K562 (cell line): ENCODE results near the gene MSRB2. TPM values are rescaled to one million over a fixed set of nuclear protein-coding genes. Genes with fewer than 3 reads are reported as not detected.

ENCODE experiments used
- CC2D1A ChIP-seq: fragments of 450-650 bp; IDR thresholded peaks from 2 replicates; pipeline ENCODE4 v1.6.1; 2017; ENCODE audit warnings: mild to moderate bottlenecking
- CGGBP1 ChIP-seq: fragments of 250-450 bp; sonication (Bioruptor Pico); IDR thresholded peaks from 2 replicates; pipeline ENCODE4 v1.9.0; 2021; ENCODE audit warnings: mild to moderate bottlenecking
- CREB3 ChIP-seq: fragments of 450-650 bp; conservative IDR thresholded peaks from 2 replicates; pipeline ENCODE4 v1.6.1; 2016; ENCODE audit warnings: missing genetic modification characterization, low read depth, mild to moderate bottlenecking, missing compliant biosample characterization, moderate library complexity
- HES1 ChIP-seq: fragments of 450-650 bp; IDR thresholded peaks from 2 replicates; pipeline ENCODE4 v1.6.1; 2016; ENCODE audit warnings: low read depth, mild to moderate bottlenecking, moderate library complexity
- JUND ChIP-seq, 2 experiments: IDR thresholded peaks; 2 replicates in 1 of 2; 3 replicates in 1 of 2; pipeline ENCODE4 v1.6.1; 2011; ENCODE audit warnings: borderline replicate concordance in 2 of 2, low read depth in 2 of 2, low read length in 2 of 2, improper control_type of control experiment in 1 of 2, missing biosample characterization in 1 of 2, missing genetic modification characterization in 1 of 2, missing genetic modification reagents in 1 of 2
- MNT ChIP-seq, 2 experiments: fragments of 450-650 bp; conservative IDR thresholded peaks; 2 replicates each; pipeline ENCODE4 v1.6.1; 2017; ENCODE audit warnings: mild to moderate bottlenecking in 2 of 2, moderate library complexity in 2 of 2
- NCOA2 ChIP-seq, 2 experiments: fragments of 450-650 bp; IDR thresholded peaks; 2 replicates each; pipeline ENCODE4 v1.6.1; 2018; ENCODE audit warnings: mild to moderate bottlenecking in 2 of 2, moderate library complexity in 1 of 2; ENCODE audit not compliant: partially characterized antibody in 2 of 2
- NR2C2 ChIP-seq, 2 experiments: fragments of 200-800 bp in 1 of 2; sonication (Bioruptor generic) in 1 of 2; sonication (generic) in 1 of 2; formaldehyde crosslinking in 1 of 2; IDR thresholded peaks; 2 replicates each; pipeline versions ENCODE4 v1.6.1 to v1.8.0; 2016 to 2022; ENCODE audit warnings: mild to moderate bottlenecking in 1 of 2, missing compliant biosample characterization in 1 of 2, missing genetic modification characterization in 1 of 2, missing genetic modification reagents in 1 of 2
- SMAD4 ChIP-seq: fragments of 250-450 bp; sonication (Bioruptor Pico); conservative IDR thresholded peaks from 2 replicates; pipeline ENCODE4 v1.8.0; 2021; ENCODE audit warnings: inconsistent platforms, mild to moderate bottlenecking, moderate library complexity
- TAF15 ChIP-seq: fragments of 200-400 bp; formaldehyde crosslinking; IDR thresholded peaks from 2 replicates; pipeline ENCODE4 v1.6.1; 2017; ENCODE audit warnings: mild to moderate bottlenecking, low read depth, low read length, moderate library complexity
- ZNF134 ChIP-seq: fragments of 250-450 bp; sonication (Bioruptor Pico); conservative IDR thresholded peaks from 2 replicates; pipeline ENCODE4 v1.4.0; 2020
- ZNF263 ChIP-seq: sonication (generic); formaldehyde crosslinking; IDR thresholded peaks from 2 replicates; pipeline ENCODE4 v1.8.0; 2022; ENCODE audit warnings: mild to moderate bottlenecking, missing genetic modification reagents, borderline replicate concordance
- polyA plus RNA-seq, 8 experiments: library from polyadenylated mRNA; depleted of rRNA in 4 of 8; stranded (reverse) in 5 of 8; unstranded in 3 of 8; fragments of >200 nt; fragmentation: Nextera tagmentation in 2 of 8; fragmentation: Illumina TruSeq in 1 of 8; extraction: Ambion mirVana in 2 of 8; extraction: Trizol in 1 of 8; gene quantifications; 2 replicates each; pipeline versions ENCODE4 v1.2.1 to v1.2.3, GENCODE V29; 2011 to 2014; ENCODE audit warnings: inconsistent platforms in 1 of 8, missing spikeins in 1 of 8
- total RNA-seq, 7 experiments: library from RNA; depleted of rRNA in 6 of 7; stranded (reverse); fragments of >200 nt in 6 of 7; fragmentation: Illumina TruSeq in 2 of 7; extraction: Trizol in 2 of 7; gene quantifications; 2 replicates each; pipeline versions ENCODE4 v1.2.1 to v1.2.3, GENCODE V29; 2011 to 2021; ENCODE audit warnings: low replicate concordance in 1 of 7

The MSRB2 gene
- total and polyA plus RNA-seq, 9 of the 15 experiments (the other 6 are each of a cell fraction or from before 2014, with no cell fraction given): 1.5 to 22.3 (median 5.9) TPM

- peak; percentile 74; the same call in 1 of the 2 replicates for TF ChIP-seq SMAD4
- peak; percentile 97 for TF ChIP-seq JUND (IDR thresholded peaks at IDR 0.05; ENCODE audit: borderline replicate concordance, low read depth, low read length)
- peak; percentile 94; the same call in 2 of the 3 replicates for TF ChIP-seq JUND (tag; IDR thresholded peaks at IDR 0.05; ENCODE audit: borderline replicate concordance, low read depth, low read length)
- peak in 1 of 2 experiments; percentile 57; a peak in 2 of 4 replicates for TF ChIP-seq MNT (conservative IDR thresholded peaks at IDR 0.05)
- TF ChIP-seq NR2C2 (CRISPR knock-in tag; IDR thresholded peaks at IDR 0.05): no peak
- TF ChIP-seq NR2C2 (tag; IDR thresholded peaks at IDR 0.05): peak; percentile 72
- TF ChIP-seq NCOA2 (IDR thresholded peaks at IDR 0.05; ENCODE audit: partially characterized antibody in 2 of 2): peak in 1 of 2 experiments; percentile 24
- no peak for TF ChIP-seq CGGBP1 (CRISPR knock-in tag)
- TF ChIP-seq HES1: peak; percentile 46; the same call in 1 of the 2 replicates
- no peak for TF ChIP-seq ZNF263 (CRISPR knock-in tag)
- peak; percentile 72 for TF ChIP-seq CC2D1A
- peak; percentile 51; the same call in 1 of the 2 replicates for TF ChIP-seq CREB3 (tag)
- no peak for TF ChIP-seq ZNF134 (CRISPR knock-in tag)
- TF ChIP-seq TAF15: no peak
Observed at GRCh38 chr10:23047201-23048050, 48.0 kb upstream of the MSRB2 start (continued).
